HUES64 (cell line): ENCODE measurements around the gene SLC16A6.
"Not testable (repeated sequence)": the region's sequence is repeated elsewhere in the genome, so short reads cannot be mapped to it uniquely, and the experiment has no call there.

Experiments
- H3K27ac ChIP-seq: 2 replicates; pipeline ENCODE4 v1.7.0; 2013; ENCODE audit warnings: low read depth, low read length, inconsistent platforms
- H3K27me3 ChIP-seq: 2 replicates; pipeline ENCODE4 v1.6.1; 2013; ENCODE audit warnings: mild to moderate bottlenecking, low read length; ENCODE audit not compliant: insufficient read depth
- H3K36me3 ChIP-seq: 2 replicates; pipeline ENCODE4 v1.6.1; 2013; ENCODE audit warnings: mild to moderate bottlenecking, low read length; ENCODE audit not compliant: insufficient read depth
- H3K4me1 ChIP-seq: 2 replicates; pipeline ENCODE4 v1.6.1; 2013; ENCODE audit warnings: mild to moderate bottlenecking, low read length, moderate library complexity; ENCODE audit not compliant: insufficient read depth
- H3K4me3 ChIP-seq: 2 replicates; pipeline ENCODE4 v1.5.1; 2013; ENCODE audit warnings: mild to moderate bottlenecking, low read length, moderate library complexity
- H3K9ac ChIP-seq: 2 replicates; pipeline ENCODE4 v1.6.1; 2013; ENCODE audit warnings: mild to moderate bottlenecking, low read depth, low read length
- H3K9me3 ChIP-seq: 2 replicates; pipeline ENCODE4 v1.6.1; 2013; ENCODE audit warnings: low read depth, low read length; ENCODE audit not compliant: insufficient read depth
- WGBS: fragments of 150-250, 120-280 bp; methylation state at CpG from one replicate; pipeline ENCODE4 v1.1.7; 2013; ENCODE audit warnings: missing lambda C conversion rate; 5-methylcytosine and 5-hydroxymethylcytosine counted together

SLC16A6 gene

DNA sequence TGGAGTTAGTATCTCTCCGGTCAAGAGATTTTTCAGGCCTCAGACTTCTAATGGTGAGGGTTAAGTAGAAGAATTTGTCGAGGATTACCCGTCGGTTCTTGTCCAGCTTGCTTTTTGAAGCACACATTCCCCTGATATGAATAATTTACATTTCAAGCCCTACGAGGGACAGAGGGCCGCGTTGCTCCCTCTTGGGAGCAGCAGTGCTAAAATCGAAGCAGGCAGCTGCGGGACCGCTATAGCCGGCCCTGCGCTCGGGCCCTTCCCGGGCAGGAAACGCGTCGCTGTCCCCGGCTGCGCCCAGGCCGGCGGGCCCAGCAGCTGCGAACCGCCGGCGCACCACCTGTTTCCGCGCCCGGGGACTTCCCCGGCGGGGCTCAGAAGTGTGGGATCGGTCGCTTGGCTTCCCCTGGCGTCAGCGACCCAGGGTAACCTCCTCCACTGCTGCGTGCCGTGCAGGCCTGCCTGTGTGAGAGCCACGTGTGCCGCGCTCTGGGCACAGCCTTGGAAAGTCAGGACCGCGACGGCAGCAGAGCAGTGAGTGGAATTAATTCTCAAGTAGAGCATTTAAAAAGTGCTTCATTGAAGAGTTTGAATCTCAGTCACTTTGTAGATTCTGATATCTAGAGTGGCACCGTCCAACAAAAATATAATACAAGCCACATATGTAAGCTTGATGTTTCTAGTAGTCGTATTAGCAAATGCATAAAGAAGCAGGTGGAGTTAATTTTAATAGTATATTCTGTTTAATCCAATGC is 31.9 kb downstream of the SLC16A6 start:
- WGBS = 6% methylated on average over 33 of the region's 44 CpGs
- not testable (repeated sequence) for H3K4me1 ChIP-seq, H3K9me3 ChIP-seq, H3K27me3 ChIP-seq, H3K27ac ChIP-seq
- H3K4me3 ChIP-seq = peak overlapping the region; percentile 43
- H3K9ac ChIP-seq = peak overlapping the region; percentile 60
- peaks cover 28% of the 10 kb centered on the region for H3K36me3 ChIP-seq

DNA sequence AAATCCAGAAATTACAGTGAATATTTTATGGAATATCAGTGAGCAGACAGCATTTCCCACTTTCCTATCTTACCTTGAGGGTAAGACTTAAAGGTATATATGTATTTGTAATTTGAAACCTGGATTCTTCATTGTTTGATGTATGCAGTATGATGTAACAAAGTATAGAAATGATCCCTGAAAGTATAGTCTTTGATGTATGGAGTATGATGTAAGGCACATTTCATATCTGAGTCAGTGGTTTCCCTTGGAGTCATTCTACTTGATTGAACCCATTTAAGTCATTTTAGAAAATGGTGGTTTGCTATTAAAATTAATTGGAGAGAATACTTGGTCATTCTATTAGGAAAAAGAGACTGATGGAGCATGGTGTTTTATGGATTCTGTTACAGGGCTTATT is 33.0 kb downstream of the SLC16A6 start:
- peaks cover 38% of the 10 kb centered on the region for H3K36me3 ChIP-seq
- H3K9ac ChIP-seq = no peak overlapping the region
- no peak overlapping the region for H3K4me3 ChIP-seq

DNA sequence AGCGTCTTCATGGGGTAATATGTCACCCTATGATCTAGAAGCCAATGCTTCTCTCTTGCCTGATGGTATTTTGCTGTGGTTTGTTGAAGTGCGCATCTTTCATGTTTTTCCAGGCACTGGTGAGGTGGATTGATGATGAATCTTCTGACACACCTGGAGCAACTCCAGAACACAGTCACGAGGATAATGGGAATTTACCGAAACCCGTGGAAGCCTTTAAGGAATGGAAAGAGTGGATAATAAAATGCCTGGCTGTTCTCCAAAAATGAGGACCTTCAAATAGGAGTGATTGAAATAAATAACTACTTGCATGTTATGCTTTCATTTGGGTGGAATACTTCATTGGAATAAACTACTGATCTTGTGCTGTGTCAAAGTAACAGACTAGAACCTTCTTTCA is 34.2 kb downstream of the SLC16A6 start:
- H3K36me3 ChIP-seq = peaks cover 47% of the 10 kb centered on the region
- not testable (repeated sequence) for H3K27me3 ChIP-seq, H3K27ac ChIP-seq, H3K4me3 ChIP-seq, H3K9ac ChIP-seq, H3K4me1 ChIP-seq, H3K9me3 ChIP-seq
- WGBS = 97% methylated on average over 5 of the region's 5 CpGs

More for the DNA sequence above, 33.0 kb downstream of the SLC16A6 start:
- H3K9me3 ChIP-seq = no peaks in the 10 kb centered on the region
- H3K27me3 ChIP-seq = 0 out of 2 replicates have a peak, but pooled peaks cover 2% of the 10 kb centered on the region
- H3K4me1 ChIP-seq = 0 out of 2 replicates have a peak, but pooled peaks cover 5% of the 10 kb centered on the region
- H3K27ac ChIP-seq = no peak overlapping the region

DNA sequence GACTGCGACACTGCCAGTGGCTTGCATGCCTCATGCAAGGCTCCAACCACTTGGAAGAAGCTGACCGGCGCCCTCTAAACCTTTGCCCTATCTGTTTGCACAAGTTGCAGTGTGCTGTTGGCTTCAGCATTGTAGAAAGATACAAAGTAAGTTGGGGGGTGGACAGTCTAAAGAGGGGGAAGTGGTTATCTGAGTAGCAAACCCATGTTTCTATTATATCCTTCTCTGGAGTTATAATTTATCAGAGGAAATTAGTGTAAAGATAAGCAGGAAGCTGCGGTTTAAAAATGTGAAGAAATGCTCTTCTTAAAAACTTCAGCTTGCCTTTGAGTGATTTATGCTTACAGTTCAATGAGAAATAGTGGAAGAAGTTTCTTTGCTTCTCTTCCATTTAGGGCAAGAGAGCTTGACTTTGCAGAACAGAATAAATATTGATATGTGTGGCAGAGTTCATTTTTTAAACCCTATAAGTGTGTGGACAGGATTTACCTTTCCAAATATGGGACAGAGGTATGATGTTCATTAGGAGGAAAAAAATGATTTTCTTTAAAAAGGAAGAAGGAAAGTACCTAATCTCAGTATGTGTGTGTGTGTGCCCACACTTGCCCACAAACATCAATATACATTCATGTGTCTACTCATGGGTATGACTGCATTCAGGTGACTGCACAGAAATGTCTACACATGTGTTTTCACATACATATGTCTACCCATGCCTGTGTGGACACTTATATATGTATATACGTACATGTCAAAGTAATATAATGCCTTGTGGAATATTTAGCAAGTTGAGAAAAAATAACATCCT is 35.0 kb downstream of the SLC16A6 start:
- 0 out of 2 replicates have a peak, but pooled peaks cover 2% of the 10 kb centered on the region for H3K27me3 ChIP-seq
- H3K9ac ChIP-seq = no peak overlapping the region
- H3K9me3 ChIP-seq = no peaks in the 10 kb centered on the region
- WGBS = 96% methylated on average over 4 of the region's 5 CpGs
- H3K4me1 ChIP-seq = 0 out of 2 replicates have a peak, but pooled peaks cover 5% of the 10 kb centered on the region
- no peak overlapping the region for H3K4me3 ChIP-seq
- H3K36me3 ChIP-seq = peaks cover 55% of the 10 kb centered on the region
- H3K27ac ChIP-seq = no peak overlapping the region

DNA sequence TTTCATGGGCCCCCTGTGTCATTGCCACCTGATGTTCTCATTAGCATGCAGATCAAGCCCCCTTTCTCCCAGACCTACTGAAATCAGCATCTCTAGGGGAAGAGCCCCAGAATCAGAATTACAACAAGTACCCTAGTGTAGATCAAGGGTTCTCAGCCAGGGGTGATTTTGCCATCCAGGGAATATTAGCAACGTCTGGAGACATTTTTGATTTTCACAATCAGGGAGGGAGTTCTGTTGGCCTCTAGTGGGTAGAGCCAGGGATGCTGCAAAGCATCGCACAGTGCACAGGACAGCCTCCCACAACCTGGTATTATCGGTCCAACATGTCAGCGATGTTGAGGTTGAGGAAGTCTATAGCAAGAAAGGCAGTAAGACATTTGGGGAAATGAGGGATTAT is 35.8 kb downstream of the SLC16A6 start:
- H3K4me1 ChIP-seq = 0 out of 2 replicates have a peak, but pooled peaks cover 5% of the 10 kb centered on the region
- no peak overlapping the region for H3K4me3 ChIP-seq
- no peak overlapping the region for H3K27ac ChIP-seq
- no peaks in the 10 kb centered on the region for H3K9me3 ChIP-seq
- peaks cover 63% of the 10 kb centered on the region for H3K36me3 ChIP-seq
- 91% methylated on average over 4 of the region's 4 CpGs for WGBS
- 0 out of 2 replicates have a peak, but pooled peaks cover 2% of the 10 kb centered on the region for H3K27me3 ChIP-seq
- H3K9ac ChIP-seq = no peak overlapping the region

DNA sequence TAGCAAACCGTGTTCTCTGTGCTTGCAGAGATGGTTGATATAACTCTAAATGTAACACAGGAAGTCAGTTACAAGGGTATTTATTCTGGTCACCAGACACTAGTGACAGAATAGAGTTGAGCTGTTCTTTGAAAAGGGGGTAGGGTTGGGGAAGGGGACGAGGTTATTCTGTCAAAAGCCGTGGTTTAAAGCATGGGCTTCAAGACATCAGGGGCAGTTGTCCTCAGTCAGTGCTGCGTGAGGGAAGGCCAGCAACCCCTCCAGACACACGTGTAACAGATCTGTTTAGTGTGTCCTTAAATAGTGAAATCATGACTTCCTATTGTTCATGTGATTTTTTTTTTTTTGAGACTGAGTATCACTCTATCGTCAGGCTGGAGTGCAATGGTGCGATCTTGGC is 37.5 kb downstream of the SLC16A6 start:
- not testable (repeated sequence) for H3K9ac ChIP-seq, H3K4me3 ChIP-seq, H3K9me3 ChIP-seq, H3K27ac ChIP-seq, H3K4me1 ChIP-seq, H3K27me3 ChIP-seq
- peaks cover 65% of the 10 kb centered on the region for H3K36me3 ChIP-seq
- 90% methylated on average over 7 of the region's 7 CpGs for WGBS

DNA sequence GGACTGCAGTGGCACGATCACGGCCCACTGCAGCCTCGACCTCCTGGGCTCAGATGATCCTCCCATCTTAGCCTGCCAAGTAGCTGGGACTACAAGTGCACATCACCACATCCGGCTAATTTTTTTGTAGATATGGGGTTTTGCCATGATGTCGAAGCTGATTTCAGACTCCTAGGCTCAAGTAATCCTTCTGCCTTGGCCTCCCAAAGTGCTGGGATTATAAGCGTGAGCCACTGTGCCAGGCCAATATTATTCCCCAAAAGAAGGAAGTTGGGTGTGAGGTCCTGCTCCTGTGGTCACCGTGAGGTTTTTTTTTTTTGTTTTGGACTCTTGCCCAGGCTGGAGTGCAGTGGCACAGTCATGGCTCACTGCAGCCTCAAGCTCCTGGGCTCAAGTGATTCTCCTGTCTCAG is 41.6 kb downstream of the SLC16A6 start:
- Histone ChIP-seq H3K36me3 (peaks cover 40% of the 10 kb centered on the region), H3K9ac (no peak overlapping the region), H3K4me3 (no peak overlapping the region), H3K27ac (no peak overlapping the region), H3K4me1 (peaks cover 4% of the 10 kb centered on the region; the same call in 1 of the 2 replicates), H3K27me3 (no peaks in the 10 kb centered on the region), H3K9me3 (no peaks in the 10 kb centered on the region)
- WGBS = 90% methylated on average over 7 of the region's 7 CpGs

DNA sequence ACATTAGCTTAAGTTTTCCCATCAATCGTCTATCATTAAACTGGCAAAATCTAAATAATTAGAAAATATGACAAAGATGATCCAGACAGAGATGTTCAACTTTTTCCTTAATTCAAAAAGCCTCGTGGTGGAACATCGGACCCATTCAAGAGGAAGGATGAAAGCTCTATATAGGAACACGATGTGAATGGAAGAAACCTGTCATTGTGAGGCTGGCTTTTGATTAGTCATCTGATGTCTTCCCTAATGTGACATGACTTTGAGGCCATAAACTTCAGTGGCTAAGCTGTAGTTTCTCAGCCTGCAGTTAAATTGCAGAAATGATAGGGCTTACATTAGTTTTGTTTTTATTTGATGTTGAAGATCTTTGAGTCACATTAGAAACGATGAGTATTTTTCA is 42.0 kb downstream of the SLC16A6 start:
- 93% methylated on average over 5 of the region's 5 CpGs for WGBS
- H3K9me3 ChIP-seq = no peaks in the 10 kb centered on the region
- no peak overlapping the region for H3K27ac ChIP-seq
- peaks cover 36% of the 10 kb centered on the region for H3K36me3 ChIP-seq
- no peak overlapping the region for H3K9ac ChIP-seq
- H3K4me1 ChIP-seq = peaks cover 4% of the 10 kb centered on the region; the same call in 1 of the 2 replicates
- peak overlapping the region; percentile 82 for H3K4me3 ChIP-seq
- no peaks in the 10 kb centered on the region for H3K27me3 ChIP-seq

DNA sequence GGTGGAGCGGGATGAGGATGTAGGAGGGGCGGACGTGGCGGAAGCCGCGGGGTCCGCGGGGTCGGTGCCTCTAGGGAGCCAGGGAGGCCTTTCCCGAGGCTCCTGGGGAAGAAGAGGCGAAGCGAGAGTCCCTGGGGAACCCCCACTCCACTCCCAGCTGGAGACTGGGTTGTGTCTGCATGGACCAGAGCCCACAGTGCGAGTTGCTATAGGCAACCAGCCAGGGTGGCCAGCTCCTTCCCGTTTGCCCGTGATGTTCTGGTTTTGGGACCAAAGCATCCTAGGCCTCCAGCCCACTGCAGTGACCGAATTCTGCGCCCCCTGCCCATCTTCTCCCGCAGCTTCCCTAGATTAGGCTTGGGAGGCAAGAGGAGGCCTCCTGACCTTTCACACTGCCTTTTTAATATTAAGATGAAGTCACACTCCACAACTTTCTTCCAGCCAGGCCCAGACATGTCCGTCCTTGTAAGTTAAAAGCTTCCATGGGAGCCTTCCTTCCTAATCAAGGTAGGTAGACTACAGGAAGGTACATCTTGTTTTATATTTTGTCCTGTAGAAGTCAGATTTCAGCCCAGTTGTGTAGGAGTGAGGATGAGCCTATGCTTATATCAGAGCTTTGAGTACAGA is 42.6 kb downstream of the SLC16A6 start:
- Histone ChIP-seq H3K9me3 (no peaks in the 10 kb centered on the region), H3K4me1 (peaks cover 4% of the 10 kb centered on the region; the same call in 1 of the 2 replicates), H3K36me3 (peaks cover 31% of the 10 kb centered on the region), H3K27ac (no peak overlapping the region), H3K9ac (peak overlapping the region; percentile 49), H3K4me3 (peak overlapping the region; percentile 82), H3K27me3 (no peaks in the 10 kb centered on the region)
- WGBS = 7% methylated on average over 19 of the region's 19 CpGs

DNA sequence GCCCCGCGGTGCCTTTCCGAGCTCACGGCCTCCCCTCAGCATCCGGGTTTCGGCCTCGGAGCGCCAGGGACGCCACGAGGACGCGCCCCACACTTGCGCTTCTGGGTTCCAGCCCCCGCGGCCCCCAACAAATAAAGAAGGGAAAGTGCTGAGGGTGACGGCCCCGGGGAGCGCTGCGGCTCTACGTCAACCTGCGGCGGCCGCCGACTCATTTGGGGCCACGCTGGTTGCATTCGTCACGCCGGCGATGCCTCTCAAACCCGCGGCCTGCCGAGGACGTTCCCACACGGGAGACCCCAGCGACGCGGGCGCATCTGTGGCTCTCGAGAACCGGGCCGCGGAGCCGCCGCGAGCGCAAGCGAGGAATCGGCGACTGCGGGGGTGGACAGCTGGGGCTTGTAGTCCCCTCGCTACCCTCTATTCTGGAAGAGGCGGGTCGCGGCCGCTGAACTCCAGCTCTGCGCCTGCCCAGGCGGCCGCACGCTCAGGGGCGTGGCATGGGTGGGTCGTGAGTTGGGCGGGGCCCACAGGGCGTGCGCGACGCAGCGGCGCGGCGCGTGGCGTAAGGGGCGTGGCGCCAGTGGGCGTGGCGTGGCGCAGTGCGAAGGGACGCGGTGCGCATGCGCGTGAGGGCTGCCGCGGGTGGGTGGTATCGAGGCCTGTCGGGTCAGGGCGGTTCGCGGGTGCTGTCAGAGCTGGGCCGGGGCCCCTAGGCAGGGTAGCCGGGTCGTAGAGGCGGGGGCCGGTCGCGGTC is 43.3 kb downstream of the SLC16A6 start, which contains the start of gene AMZ2:
AMZ2 (plus strand) TSS at position 599 of the 754 bp plus-strand sequence. CDS start 2,145 bp downstream, outside the sequence.
- WGBS = under 1% methylated on average over 97 of the region's 97 CpGs
- peaks cover 4% of the 10 kb centered on the region; the same call in 1 of the 2 replicates for H3K4me1 ChIP-seq

More for the DNA sequence above, 43.3 kb downstream of the SLC16A6 start, which contains the start of gene AMZ2:
- H3K9ac ChIP-seq = peak within 1 kb of the TSS; percentile 83
- peak within 1 kb of the TSS; percentile 75 for H3K27ac ChIP-seq
- H3K36me3 ChIP-seq = peaks cover 24% of the 10 kb centered on the region
- H3K4me3 ChIP-seq = peak within 1 kb of the TSS; percentile 82
- H3K9me3 ChIP-seq = no peaks in the 10 kb centered on the region
- no peaks in the 10 kb centered on the region for H3K27me3 ChIP-seq
